Measurements from ENCODE around the gene MPP4. TPM values are rescaled to one million over a fixed set of nuclear protein-coding genes. Genes with fewer than 3 reads are reported as not detected.

Gene MPP4
- total RNA-seq (not detected), polyA plus RNA-seq (not detected), total RNA-seq (0 to 0.59 (median 0.21) reads per million in 6 experiments)

GRCh38 chr2:201698588-201699226 is at the start of gene MPP4:
TSS of gene MPP4 (minus strand) at chr2:201698644. CDS start at chr2:201693954, 4,690 bp downstream.
- H3K27me3 Mint-ChIP-seq: no peaks in the 10 kb centered on the region
- POLR2A ChIA-PET: no interaction called here
- H3K9me3 Mint-ChIP-seq: no peaks in the 10 kb centered on the region
- H3K4me3 Mint-ChIP-seq: no peak within 1 kb of the TSS
- H3K4me1 Mint-ChIP-seq: peaks cover 0 to 6% (median 0%) of the 10 kb centered on the region in 4 donors
- H3K36me3 Mint-ChIP-seq: peaks cover 0 to 32% (median 11%) of the 10 kb centered on the region in 3 donors
- no peak for DNase-seq
- no peak for ATAC-seq
- no peak within 1 kb of the TSS for H3K27ac Mint-ChIP-seq

- Mint-ChIP-seq H3K27ac (no peak overlapping the region), H3K4me3 (no peak overlapping the region), H3K4me1 (no peaks in the 10 kb centered on the region), H3K9me3 (no peaks in the 10 kb centered on the region), H3K36me3 (peaks cover 0 to 65% (median 19%) of the 10 kb centered on the region in 3 donors), H3K27me3 (no peaks in the 10 kb centered on the region)
- no peak for DNase-seq
- POLR2A ChIA-PET: no interaction called here
- no peak for ATAC-seq
Observed at GRCh38 chr2:201746551-201746950, 48.1 kb upstream of the MPP4 start.

GRCh38 chr2:201735486-201735885 is 37.0 kb upstream of the MPP4 start:
- POLR2A ChIA-PET: no interaction called here
- Mint-ChIP-seq H3K9me3 (peaks cover 0 to 13% (median 6%) of the 10 kb centered on the region in 9 donors), H3K36me3 (peaks cover 16 to 51% (median 44%) of the 10 kb centered on the region in 3 donors), H3K27ac (no peak overlapping the region), H3K4me1 (no peaks in the 10 kb centered on the region), H3K27me3 (no peaks in the 10 kb centered on the region), H3K4me3 (no peak overlapping the region)
- no peak for ATAC-seq
- DNase-seq: no peak

- ATAC-seq: no peak
- H3K27me3 Mint-ChIP-seq: no peaks in the 10 kb centered on the region
- H3K4me3 Mint-ChIP-seq: no peak overlapping the region
- POLR2A ChIA-PET: no interaction called here
- H3K9me3 Mint-ChIP-seq: peaks cover 0 to 13% (median 6%) of the 10 kb centered on the region in 9 donors
- peaks cover 17 to 50% (median 44%) of the 10 kb centered on the region in 3 donors for H3K36me3 Mint-ChIP-seq
- no peak overlapping the region for H3K27ac Mint-ChIP-seq
- DNase-seq: no peak
- H3K4me1 Mint-ChIP-seq: no peaks in the 10 kb centered on the region
Observed at GRCh38 chr2:201734111-201734510, 35.7 kb upstream of the MPP4 start.

- Mint-ChIP-seq H3K27ac (no peak overlapping the region), H3K36me3 (peaks cover 19 to 53% (median 48%) of the 10 kb centered on the region in 3 donors), H3K27me3 (no peaks in the 10 kb centered on the region), H3K9me3 (peaks cover 0 to 13% (median 6%) of the 10 kb centered on the region in 9 donors), H3K4me3 (no peak overlapping the region), H3K4me1 (no peaks in the 10 kb centered on the region)
- POLR2A ChIA-PET: no interaction called here
- DNase-seq: no peak
- ATAC-seq: no peak
Observed at GRCh38 chr2:201733544-201733943, 35.1 kb upstream of the MPP4 start.

GRCh38 chr2:201730651-201731285 is 32.3 kb upstream of the MPP4 start:
- H3K27ac Mint-ChIP-seq: no peak overlapping the region
- H3K4me3 Mint-ChIP-seq: no peak overlapping the region
- no peaks in the 10 kb centered on the region for H3K27me3 Mint-ChIP-seq
- H3K4me1 Mint-ChIP-seq: no peaks in the 10 kb centered on the region
- H3K9me3 Mint-ChIP-seq: peaks cover 0 to 4% (median 0%) of the 10 kb centered on the region in 9 donors
- peaks cover 15 to 55% (median 41%) of the 10 kb centered on the region in 3 donors for H3K36me3 Mint-ChIP-seq
- DNase-seq (no peak), ATAC-seq (no peak)
- POLR2A ChIA-PET: no interaction called here

GRCh38 chr2:201715459-201715858 is 17.0 kb upstream of the MPP4 start:
- H3K36me3 Mint-ChIP-seq: peaks cover 22 to 70% (median 51%) of the 10 kb centered on the region in 3 donors
- H3K27ac Mint-ChIP-seq: no peak overlapping the region
- no peak for ATAC-seq
- H3K4me3 Mint-ChIP-seq: no peak overlapping the region
- H3K9me3 Mint-ChIP-seq: peaks cover 0 to 8% (median 4%) of the 10 kb centered on the region in 9 donors
- POLR2A ChIA-PET: no interaction called here
- no peak for DNase-seq
- H3K4me1 Mint-ChIP-seq: no peaks in the 10 kb centered on the region
- H3K27me3 Mint-ChIP-seq: no peaks in the 10 kb centered on the region

- POLR2A ChIA-PET: no interaction called here
- H3K36me3 Mint-ChIP-seq: peaks cover 17 to 66% (median 42%) of the 10 kb centered on the region in 3 donors
- H3K9me3 Mint-ChIP-seq: no peaks in the 10 kb centered on the region
- ATAC-seq (no peak), DNase-seq (no peak)
- H3K4me3 Mint-ChIP-seq: no peak overlapping the region
- peaks cover 0 to 4% (median 1%) of the 10 kb centered on the region in 4 donors for H3K4me1 Mint-ChIP-seq
- no peaks in the 10 kb centered on the region for H3K27me3 Mint-ChIP-seq
- no peak overlapping the region for H3K27ac Mint-ChIP-seq
Observed at GRCh38 chr2:201712726-201713125, 14.3 kb upstream of the MPP4 start.

GRCh38 chr2:201709747-201710146 is 11.3 kb upstream of the MPP4 start:
- Mint-ChIP-seq H3K36me3 (peaks cover 12 to 68% (median 26%) of the 10 kb centered on the region in 3 donors), H3K4me1 (peaks cover 3 to 15% (median 11%) of the 10 kb centered on the region in 4 donors), H3K27ac (no peak overlapping the region), H3K9me3 (no peaks in the 10 kb centered on the region), H3K27me3 (no peaks in the 10 kb centered on the region), H3K4me3 (no peak overlapping the region)
- ATAC-seq (no peak), DNase-seq (no peak)
- POLR2A ChIA-PET: no interaction called here

GRCh38 chr2:201709049-201709448 is 10.6 kb upstream of the MPP4 start:
- Mint-ChIP-seq H3K27me3 (no peaks in the 10 kb centered on the region), H3K9me3 (no peaks in the 10 kb centered on the region), H3K36me3 (peaks cover 11 to 68% (median 26%) of the 10 kb centered on the region in 3 donors), H3K4me1 (peaks cover 3 to 15% (median 11%) of the 10 kb centered on the region in 4 donors), H3K4me3 (no peak overlapping the region), H3K27ac (peak overlapping the region in 2 of 10 donors; percentile 5 to 26)
- ATAC-seq: no peak
- POLR2A ChIA-PET: no interaction called here
- no peak for DNase-seq

GRCh38 chr2:201707753-201708152 is 9.3 kb upstream of the MPP4 start:
- DNase-seq: no peak
- no peaks in the 10 kb centered on the region for H3K27me3 Mint-ChIP-seq
- H3K9me3 Mint-ChIP-seq: no peaks in the 10 kb centered on the region
- H3K27ac Mint-ChIP-seq: peak overlapping the region in 8 of 10 donors; percentile 12 to 87 (median 56)
- peak overlapping the region in 1 of 10 donors; percentile 46 for H3K4me3 Mint-ChIP-seq
- H3K36me3 Mint-ChIP-seq: peaks cover 7 to 69% (median 20%) of the 10 kb centered on the region in 3 donors
- POLR2A ChIA-PET: interaction anchor here (0.6 kb wide), 1 partner anchor 418 kb away, joined by 4 read pairs; no protein-coding TSS in a partner anchor
- peaks cover 3 to 15% (median 11%) of the 10 kb centered on the region in 4 donors for H3K4me1 Mint-ChIP-seq
- no peak for ATAC-seq

GRCh38 chr2:201707142-201707541 is 8.7 kb upstream of the MPP4 start:
- DNase-seq (peak in 1 of 10 donors; percentile 26), ATAC-seq (peak in 1 of 2 donors; percentile 62)
- H3K27ac Mint-ChIP-seq: peak overlapping the region in 5 of 10 donors; percentile 41 to 87 (median 82)
- POLR2A ChIA-PET: no interaction called here
- H3K4me1 Mint-ChIP-seq: peaks cover 3 to 15% (median 11%) of the 10 kb centered on the region in 4 donors
- no peaks in the 10 kb centered on the region for H3K27me3 Mint-ChIP-seq
- H3K36me3 Mint-ChIP-seq: peaks cover 7 to 71% (median 20%) of the 10 kb centered on the region in 3 donors
- H3K4me3 Mint-ChIP-seq: peak overlapping the region in 1 of 10 donors; percentile 34
- H3K9me3 Mint-ChIP-seq: no peaks in the 10 kb centered on the region

GRCh38 chr2:201704536-201704935 is 6.1 kb upstream of the MPP4 start:
- Mint-ChIP-seq H3K27me3 (no peaks in the 10 kb centered on the region), H3K36me3 (peaks cover 7 to 74% (median 22%) of the 10 kb centered on the region in 3 donors), H3K27ac (no peak overlapping the region), H3K9me3 (no peaks in the 10 kb centered on the region), H3K4me3 (no peak overlapping the region), H3K4me1 (peaks cover 3 to 14% (median 10%) of the 10 kb centered on the region in 4 donors)
- ATAC-seq (no peak), DNase-seq (no peak)
- POLR2A ChIA-PET: no interaction called here
